IMR-90 (cell line): Measurements from ENCODE around the gene NDUFA13. TPM values are rescaled to one million over a fixed set of nuclear protein-coding genes. Genes with fewer than 3 reads are reported as not detected.

Experiments used
- ATAC-seq: fragments of 200-7000 bp; cut with Tn5 transposase; 2 replicates; pipeline ENCODE4 v1.9.1; 2020; ENCODE audit warnings: low read depth, mild to moderate bottlenecking, moderate library complexity
- BruUV-seq: library from RNA; stranded (reverse); fragments of 400-500 nt; replicated peaks from 2 replicates; lab custom pipeline; 2021; lab: Mats Ljungman, UMichigan
- CTCF ChIA-PET: fragments of 300-600 bp; formaldehyde crosslinking; extraction: SDS; loops from one replicate; lab custom pipeline; 2021; ENCODE audit warnings: antibody characterized with exemption; lab: Yijun Ruan, JAX
- POLR2A ChIA-PET: fragments of 300-600 bp; sonication (Branson Sonifier 250); formaldehyde crosslinking; loops from one replicate; lab custom pipeline; 2022; ENCODE audit warnings: antibody characterized with exemption; ENCODE audit not compliant: unreplicated experiment; lab: Charles Lee
- DNase-seq: peaks from one replicate; pipeline ENCODE4 v3.0.0; 2013
- H2AFZ ChIP-seq: replicated peaks from 2 replicates; pipeline ENCODE3; 2013; ENCODE audit warnings: low read length, mild to moderate bottlenecking; ENCODE audit not compliant: poor library complexity
- H2AK5ac ChIP-seq: 2 replicates; pipeline ENCODE4 v1.6.1; 2013; ENCODE audit warnings: low read depth, low read length, inconsistent platforms
- H2AK9ac ChIP-seq: replicated peaks from 2 replicates; pipeline ENCODE3; 2013; ENCODE audit warnings: mild to moderate bottlenecking, low read depth, low read length, moderate library complexity; ENCODE audit not compliant: poor library complexity
- H2BK120ac ChIP-seq: 2 replicates; pipeline ENCODE4 v1.6.1; 2013; ENCODE audit warnings: low read depth, low read length, inconsistent platforms
- H2BK15ac ChIP-seq: 3 replicates; pipeline ENCODE4 v1.6.1; 2013; ENCODE audit warnings: low read depth, low read length, inconsistent platforms
- H2BK20ac ChIP-seq: 2 replicates; pipeline ENCODE4 v1.6.1; 2013; ENCODE audit warnings: low read depth, mild to moderate bottlenecking, inconsistent platforms, low read length, moderate library complexity
- H2BK5ac ChIP-seq: 2 replicates; pipeline ENCODE4 v1.6.1; 2013; ENCODE audit warnings: mild to moderate bottlenecking, low read depth, low read length, inconsistent platforms; ENCODE audit not compliant: poor library complexity, severe bottlenecking
- H3K14ac ChIP-seq: replicated peaks from 2 replicates; pipeline ENCODE4 v1.6.1; 2013; ENCODE audit warnings: low read depth, low read length, inconsistent platforms
- H3K18ac ChIP-seq: 2 replicates; pipeline ENCODE4 v1.6.1; 2013; ENCODE audit warnings: low read depth, low read length, control low read depth
- H3K23ac ChIP-seq: 2 replicates; pipeline ENCODE4 v1.6.1; 2013; ENCODE audit warnings: low read depth, low read length, inconsistent platforms
- H3K27ac ChIP-seq: 2 replicates; pipeline ENCODE4 v1.5.1; 2013; ENCODE audit warnings: mild to moderate bottlenecking, control low read depth, low read length; ENCODE audit not compliant: insufficient read depth
- H3K27me3 ChIP-seq: 2 replicates; pipeline ENCODE4 v1.6.1; 2013; ENCODE audit warnings: low read length; ENCODE audit not compliant: control insufficient read depth, insufficient read depth
- H3K36me3 ChIP-seq: 2 replicates; pipeline ENCODE4 v1.6.1; 2013; ENCODE audit warnings: low read length, mixed read lengths; ENCODE audit not compliant: control insufficient read depth, insufficient read depth
- H3K4ac ChIP-seq: 2 replicates; pipeline ENCODE4 v1.6.1; 2013; ENCODE audit warnings: low read depth, low read length, inconsistent platforms
- H3K4me1 ChIP-seq: 2 replicates; pipeline ENCODE4 v1.6.1; 2013; ENCODE audit warnings: low read length, mixed read lengths; ENCODE audit not compliant: control insufficient read depth, insufficient read depth
- H3K4me2 ChIP-seq: 2 replicates; pipeline ENCODE4 v1.6.1; 2013; ENCODE audit warnings: low read depth, mild to moderate bottlenecking, control low read depth, low read length, moderate library complexity
- H3K4me3 ChIP-seq: 2 replicates; pipeline ENCODE4 v1.5.1; 2013; ENCODE audit warnings: low read depth, mild to moderate bottlenecking, control low read depth, low read length, moderate library complexity; ENCODE audit not compliant: insufficient read depth
- H3K56ac ChIP-seq: 2 replicates; pipeline ENCODE4 v1.6.1; 2013; ENCODE audit warnings: low read length, inconsistent platforms; ENCODE audit not compliant: insufficient read depth; ENCODE audit errors: extremely low read depth
- H3K79me1 ChIP-seq, 2 experiments: 2 replicates each; pipeline ENCODE4 v1.6.1; 2013; ENCODE audit warnings: low read length in 2 of 2, inconsistent platforms in 1 of 2, low read depth in 1 of 2
- H3K9ac ChIP-seq: 2 replicates; pipeline ENCODE4 v1.6.1; 2013; ENCODE audit warnings: low read depth, low read length, control low read depth
- H3K9me1 ChIP-seq: 2 replicates; pipeline ENCODE4 v1.6.1; 2013; ENCODE audit warnings: low read length, inconsistent platforms; ENCODE audit not compliant: insufficient read depth
- H3K9me3 ChIP-seq: 2 replicates; pipeline ENCODE4 v1.6.1; 2013; ENCODE audit warnings: low read length; ENCODE audit not compliant: control insufficient read depth, insufficient read depth
- H4K20me1 ChIP-seq: 2 replicates; pipeline ENCODE4 v1.6.1; 2013; ENCODE audit warnings: low read length, inconsistent platforms; ENCODE audit not compliant: insufficient read depth
- H4K5ac ChIP-seq: 2 replicates; pipeline ENCODE4 v1.6.1; 2013; ENCODE audit warnings: mild to moderate bottlenecking, low read depth, low read length, control low read depth
- H4K8ac ChIP-seq, 2 experiments: 2 replicates each; pipeline ENCODE4 v1.6.1; 2013; ENCODE audit warnings: low read depth in 2 of 2, low read length in 2 of 2, control low read depth in 1 of 2, inconsistent platforms in 1 of 2
- H4K91ac ChIP-seq: 2 replicates; pipeline ENCODE4 v1.6.1; 2013; ENCODE audit warnings: low read depth, low read length, inconsistent platforms; ENCODE audit not compliant: insufficient read depth
- MAZ ChIP-seq: IDR thresholded peaks from 2 replicates; pipeline ENCODE4 v1.6.1; 2012; ENCODE audit warnings: low read depth, mild to moderate bottlenecking, low read length, improper control_type of control experiment, moderate library complexity, borderline replicate concordance
- POLR2A ChIP-seq: IDR thresholded peaks from 2 replicates; pipeline ENCODE4 v1.6.1; 2012; ENCODE audit warnings: mild to moderate bottlenecking, low read depth, low read length
- RAD21 ChIP-seq: IDR thresholded peaks from 2 replicates; pipeline ENCODE4 v1.6.1; 2012; ENCODE audit warnings: low read length, improper control_type of control experiment
- WGBS, 2 experiments: methylation state at CpG; one replicate each; pipeline versions ENCODE4 v1.1.5 to v1.1.7; 2013; ENCODE audit warnings: missing lambda C conversion rate in 2 of 2; ENCODE audit not compliant: insufficient read length in 1 of 2; ENCODE audit errors: extremely low coverage in 2 of 2; 5-methylcytosine and 5-hydroxymethylcytosine counted together
- dilution Hi-C: fragments of 300-500 bp; cut with HindIII; formaldehyde crosslinking; loops from one replicate; pipeline ENCODE4 v1.14.3; 2018; ENCODE audit warnings: low sequenced_read_pairs; ENCODE audit not compliant: unreplicated experiment
- in situ Hi-C: fragments of 300-500 bp; cut with MboI; formaldehyde crosslinking; loops from 3 replicates; pipeline ENCODE4 v1.14.3; 2019; ENCODE audit warnings: low sequenced_read_pairs, inconsistent platforms, mixed read lengths
- intact Hi-C: fragments of 100-400 bp; cut with micrococcal nuclease; formaldehyde crosslinking; loops from 2 replicates; pipeline ENCODE4 v1.10.0; 2022
- polyA plus RNA-seq, 3 experiments: library from polyadenylated mRNA; depleted of rRNA; stranded (reverse); fragments of >200 nt; gene quantifications; 2 replicates each; pipeline ENCODE4 v1.2.3, GENCODE V29; 2012; ENCODE audit warnings: low replicate concordance in 1 of 3
- total RNA-seq: library from RNA; depleted of rRNA; stranded (reverse); fragments of >200 nt; gene quantifications from 2 replicates; pipeline ENCODE4 v1.2.3, GENCODE V29; 2012
- TF ChIP-seq, protein P1 (sequence below): conservative IDR thresholded peaks from 2 replicates; pipeline ENCODE4 v1.5.1; 2012; ENCODE audit warnings: mild to moderate bottlenecking, low read depth, low read length, improper control_type of control experiment

Gene NDUFA13
- total and polyA plus RNA-seq, 2 of the 4 experiments (the other 2 are of a cell fraction), result 30.6 to 667 TPM

DNA sequence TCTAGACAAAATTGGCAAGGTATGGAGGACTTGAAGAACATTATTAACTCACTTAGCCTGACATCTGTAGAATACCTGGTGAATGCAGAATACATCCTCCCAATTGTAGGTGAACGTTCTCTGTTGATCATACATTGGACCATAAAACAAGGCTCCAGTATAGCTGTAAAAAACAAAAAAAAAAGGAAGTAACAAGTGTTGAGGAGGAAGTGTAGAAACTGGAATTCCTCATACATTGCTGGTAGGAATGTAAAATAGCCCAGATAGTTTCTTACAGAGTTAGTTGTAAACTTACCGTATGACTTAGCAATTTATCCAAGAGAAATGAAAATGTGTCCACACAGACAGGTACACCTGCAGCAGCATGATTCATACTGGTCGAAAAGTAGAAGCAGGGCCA is 45.4 kb upstream of the NDUFA13 start:
- peaks cover 5% of the 10 kb centered on the region; the same call in 1 of the 2 replicates for H3K4me1 ChIP-seq
- DNase-seq (no peak), ATAC-seq (no peak)
- BruUV-seq, result no TSS peak
- no peak overlapping the region for H2BK20ac ChIP-seq
- peaks cover 10% of the 10 kb centered on the region for H3K9me3 ChIP-seq
- H3K56ac ChIP-seq, result no peak overlapping the region
- H3K14ac ChIP-seq, result no peak overlapping the region
- H3K27me3 ChIP-seq, result no peaks in the 10 kb centered on the region
- H2AFZ ChIP-seq, result no peak overlapping the region
- in situ Hi-C loops (no loop called here), dilution Hi-C loops (no loop called here), intact Hi-C loops (no loop called here)
- H4K8ac ChIP-seq, result no peak overlapping the region
- no peak overlapping the region for H2AK5ac ChIP-seq
- CTCF ChIA-PET, result no interaction called here
- H3K27ac ChIP-seq, result no peak overlapping the region
- H2BK15ac ChIP-seq, result no peak overlapping the region
- peaks cover 20% of the 10 kb centered on the region for H3K9me1 ChIP-seq
- no peak overlapping the region for H3K4ac ChIP-seq
- H3K36me3 ChIP-seq, result peaks cover 23% of the 10 kb centered on the region
- no peak for TF ChIP-seq RAD21
- TF ChIP-seq, protein P1, sequence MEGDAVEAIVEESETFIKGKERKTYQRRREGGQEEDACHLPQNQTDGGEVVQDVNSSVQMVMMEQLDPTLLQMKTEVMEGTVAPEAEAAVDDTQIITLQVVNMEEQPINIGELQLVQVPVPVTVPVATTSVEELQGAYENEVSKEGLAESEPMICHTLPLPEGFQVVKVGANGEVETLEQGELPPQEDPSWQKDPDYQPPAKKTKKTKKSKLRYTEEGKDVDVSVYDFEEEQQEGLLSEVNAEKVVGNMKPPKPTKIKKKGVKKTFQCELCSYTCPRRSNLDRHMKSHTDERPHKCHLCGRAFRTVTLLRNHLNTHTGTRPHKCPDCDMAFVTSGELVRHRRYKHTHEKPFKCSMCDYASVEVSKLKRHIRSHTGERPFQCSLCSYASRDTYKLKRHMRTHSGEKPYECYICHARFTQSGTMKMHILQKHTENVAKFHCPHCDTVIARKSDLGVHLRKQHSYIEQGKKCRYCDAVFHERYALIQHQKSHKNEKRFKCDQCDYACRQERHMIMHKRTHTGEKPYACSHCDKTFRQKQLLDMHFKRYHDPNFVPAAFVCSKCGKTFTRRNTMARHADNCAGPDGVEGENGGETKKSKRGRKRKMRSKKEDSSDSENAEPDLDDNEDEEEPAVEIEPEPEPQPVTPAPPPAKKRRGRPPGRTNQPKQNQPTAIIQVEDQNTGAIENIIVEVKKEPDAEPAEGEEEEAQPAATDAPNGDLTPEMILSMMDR, result no peak
- TF ChIP-seq POLR2A, result no peak
- no peak for TF ChIP-seq MAZ
- H2AK9ac ChIP-seq, result no peak overlapping the region
- H3K79me1 ChIP-seq, result peaks cover 28 to 68% of the 10 kb centered on the region in 2 experiments
- no peak overlapping the region for H3K9ac ChIP-seq
- no peak overlapping the region for H4K5ac ChIP-seq
- peaks cover 33% of the 10 kb centered on the region for H4K20me1 ChIP-seq
- H3K4me2 ChIP-seq, result no peak overlapping the region
- POLR2A ChIA-PET, result interaction anchor here (0.6 kb wide), 1 partner anchor 586 kb away, joined by 4 read pairs; no protein-coding TSS in a partner anchor
- H3K23ac ChIP-seq, result no peak overlapping the region
- no peak overlapping the region for H2BK5ac ChIP-seq
- no peak overlapping the region for H3K4me3 ChIP-seq
- no peak overlapping the region for H2BK120ac ChIP-seq
- H4K91ac ChIP-seq, result no peak overlapping the region
- H3K18ac ChIP-seq, result no peak overlapping the region
- WGBS, 2 experiments, result 100% methylated on average over 1 of the region's 3 CpGs; no CpG with 5 or more reads in 1 of the 2 experiments
